ENCODE results near the gene IL17RA.
"Not testable (repeated sequence)": the region's sequence is repeated elsewhere in the genome, so short reads cannot be mapped to it uniquely, and the experiment has no call there.

Gene IL17RA, protein sequence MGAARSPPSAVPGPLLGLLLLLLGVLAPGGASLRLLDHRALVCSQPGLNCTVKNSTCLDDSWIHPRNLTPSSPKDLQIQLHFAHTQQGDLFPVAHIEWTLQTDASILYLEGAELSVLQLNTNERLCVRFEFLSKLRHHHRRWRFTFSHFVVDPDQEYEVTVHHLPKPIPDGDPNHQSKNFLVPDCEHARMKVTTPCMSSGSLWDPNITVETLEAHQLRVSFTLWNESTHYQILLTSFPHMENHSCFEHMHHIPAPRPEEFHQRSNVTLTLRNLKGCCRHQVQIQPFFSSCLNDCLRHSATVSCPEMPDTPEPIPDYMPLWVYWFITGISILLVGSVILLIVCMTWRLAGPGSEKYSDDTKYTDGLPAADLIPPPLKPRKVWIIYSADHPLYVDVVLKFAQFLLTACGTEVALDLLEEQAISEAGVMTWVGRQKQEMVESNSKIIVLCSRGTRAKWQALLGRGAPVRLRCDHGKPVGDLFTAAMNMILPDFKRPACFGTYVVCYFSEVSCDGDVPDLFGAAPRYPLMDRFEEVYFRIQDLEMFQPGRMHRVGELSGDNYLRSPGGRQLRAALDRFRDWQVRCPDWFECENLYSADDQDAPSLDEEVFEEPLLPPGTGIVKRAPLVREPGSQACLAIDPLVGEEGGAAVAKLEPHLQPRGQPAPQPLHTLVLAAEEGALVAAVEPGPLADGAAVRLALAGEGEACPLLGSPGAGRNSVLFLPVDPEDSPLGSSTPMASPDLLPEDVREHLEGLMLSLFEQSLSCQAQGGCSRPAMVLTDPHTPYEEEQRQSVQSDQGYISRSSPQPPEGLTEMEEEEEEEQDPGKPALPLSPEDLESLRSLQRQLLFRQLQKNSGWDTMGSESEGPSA

DNA sequence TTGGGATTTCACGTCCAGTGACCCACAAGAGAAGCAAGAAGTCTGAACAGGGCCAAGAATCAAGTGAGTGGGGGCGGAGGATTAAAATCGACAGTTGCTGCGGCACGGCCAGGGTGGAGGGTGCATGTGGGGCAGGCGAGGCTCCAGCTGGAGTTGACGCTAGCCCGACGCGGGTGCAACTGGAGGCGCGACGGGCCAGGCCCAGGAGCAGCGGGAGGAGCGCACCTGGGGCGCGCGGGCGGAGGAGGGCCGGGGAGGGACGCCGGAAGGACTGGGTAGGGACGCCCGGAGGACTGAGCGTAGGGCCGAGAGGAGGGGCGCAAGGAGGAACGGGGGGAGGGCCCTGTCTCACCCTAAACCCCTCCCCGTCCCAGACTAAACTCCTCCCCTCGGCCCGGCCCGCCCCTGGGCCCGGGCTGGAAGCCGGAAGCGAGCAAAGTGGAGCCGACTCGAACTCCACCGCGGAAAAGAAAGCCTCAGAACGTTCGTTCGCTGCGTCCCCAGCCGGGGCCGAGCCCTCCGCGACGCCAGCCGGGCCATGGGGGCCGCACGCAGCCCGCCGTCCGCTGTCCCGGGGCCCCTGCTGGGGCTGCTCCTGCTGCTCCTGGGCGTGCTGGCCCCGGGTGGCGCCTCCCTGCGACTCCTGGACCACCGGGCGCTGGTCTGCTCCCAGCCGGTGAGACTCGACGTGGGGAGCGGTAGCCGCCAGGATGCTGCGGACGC lies at the start of gene IL17RA:
TSS of gene IL17RA (plus strand) at position 447 of the 723 bp plus-strand sequence. CDS start at position 539, 92 bp downstream.
- Histone ChIP-seq H3K4me1 (ENCODE audit: control insufficient read depth in 1 of 2, insufficient read depth in 1 of 2, low read depth in 1 of 2, low read length in 1 of 2) (peaks cover 30 to 45% of the 10 kb centered on the region in 2 experiments), H3K36me3 (peaks cover 19% of the 10 kb centered on the region), H3K9me3 (no peaks in the 10 kb centered on the region), H3K27me3 (no peaks in the 10 kb centered on the region), H3K27ac (peak within 1 kb of the TSS; percentile 98), H3K4me3 (ENCODE audit: low read depth in 1 of 2, low read length in 1 of 2) (peak within 1 kb of the TSS; percentile 93 to 99)
- peak; percentile 56 for TF ChIP-seq CTCF (IDR thresholded peaks at IDR 0.05)

DNA sequence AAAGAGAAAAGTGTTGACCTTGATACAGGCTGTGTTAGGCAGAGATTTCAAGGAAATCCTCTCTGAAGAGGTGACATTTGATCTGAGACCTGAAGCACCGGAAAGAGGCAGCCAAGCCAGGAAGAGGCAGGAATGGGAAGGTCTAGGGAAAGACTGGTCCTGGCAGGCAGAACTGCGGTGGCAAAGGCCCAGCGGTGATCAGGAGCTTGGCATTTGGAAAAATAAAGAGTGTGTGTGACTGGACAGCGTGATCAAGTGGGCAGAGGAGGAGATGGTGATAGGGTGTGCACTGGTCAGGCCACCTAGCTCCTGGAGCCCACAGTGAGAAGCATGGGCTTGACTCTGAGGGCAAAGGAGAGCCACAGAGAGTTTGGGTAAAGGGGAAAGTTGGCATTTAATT lies 49.6 kb upstream of the IL17RA start:
- H3K4me1 ChIP-seq (ENCODE audit: control insufficient read depth in 1 of 2, insufficient read depth in 1 of 2, low read depth in 1 of 2, low read length in 1 of 2), result no peaks in the 10 kb centered on the region
- TF ChIP-seq CTCF (IDR thresholded peaks at IDR 0.05), result no peak
- H3K9me3 ChIP-seq, result no peaks in the 10 kb centered on the region
- H3K36me3 ChIP-seq, result no peaks in the 10 kb centered on the region
- peaks cover 55% of the 10 kb centered on the region for H3K27me3 ChIP-seq
- H3K27ac ChIP-seq, result no peak overlapping the region
- no peak overlapping the region for H3K4me3 ChIP-seq (ENCODE audit: low read depth in 1 of 2, low read length in 1 of 2)

GRCh38 chr22:17035976-17036841 lies 48.6 kb upstream of the IL17RA start:
- peaks cover 55% of the 10 kb centered on the region for H3K27me3 ChIP-seq
- H3K36me3 ChIP-seq; H3K4me1 ChIP-seq (ENCODE audit: control insufficient read depth in 1 of 2, insufficient read depth in 1 of 2, low read depth in 1 of 2, low read length in 1 of 2); H3K9me3 ChIP-seq; H3K27ac ChIP-seq; H3K4me3 ChIP-seq (ENCODE audit: low read depth in 1 of 2, low read length in 1 of 2): not testable (repeated sequence)

DNA sequence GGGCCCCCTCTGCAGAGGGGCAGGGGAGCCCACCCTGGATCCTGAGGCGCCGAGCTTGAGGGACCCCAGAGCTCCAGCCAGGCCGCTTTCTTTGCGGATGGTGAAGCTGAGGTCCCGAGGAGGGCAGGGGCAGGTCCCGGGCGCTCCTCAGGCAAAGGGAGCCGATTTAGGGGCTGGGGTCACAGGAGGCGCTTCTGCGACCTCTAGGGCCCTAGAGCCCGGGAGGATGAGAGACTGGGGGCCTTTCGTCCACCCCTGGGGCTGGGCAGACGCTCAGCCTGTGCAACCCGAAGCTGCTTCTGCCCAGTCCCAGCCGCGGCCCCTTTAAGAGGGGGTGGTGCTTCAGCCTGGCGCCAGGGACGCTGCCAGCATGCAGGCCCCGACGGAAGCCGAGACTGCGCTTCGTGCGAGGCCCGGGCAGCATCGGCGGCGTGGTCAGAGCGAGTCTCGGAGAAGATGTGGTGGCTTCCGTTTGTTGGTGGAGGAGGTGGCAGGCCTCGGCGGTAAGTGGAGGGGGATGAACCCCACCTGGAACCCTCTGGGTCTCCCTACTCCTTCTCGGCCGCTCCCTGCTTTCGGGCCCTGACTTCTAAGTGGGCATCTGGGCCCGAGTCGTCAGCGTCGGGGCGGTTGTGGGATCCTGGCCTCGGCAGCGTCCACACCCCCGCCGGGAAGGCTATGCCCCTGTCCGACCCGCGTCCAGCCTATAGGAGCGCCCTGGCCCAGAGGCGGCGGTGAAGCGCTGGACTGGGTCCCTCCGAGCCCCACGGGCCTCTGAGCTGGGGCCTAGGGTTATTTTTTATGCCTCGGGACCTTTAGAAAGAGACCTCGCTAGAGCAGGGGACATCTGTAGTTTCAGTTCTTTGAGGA lies 47.7 kb upstream of the IL17RA start:
- H3K27ac ChIP-seq; H3K36me3 ChIP-seq; H3K4me1 ChIP-seq (ENCODE audit: control insufficient read depth in 1 of 2, insufficient read depth in 1 of 2, low read depth in 1 of 2, low read length in 1 of 2); H3K4me3 ChIP-seq (ENCODE audit: low read depth in 1 of 2, low read length in 1 of 2); H3K9me3 ChIP-seq: not testable (repeated sequence)
- peaks cover 55% of the 10 kb centered on the region for H3K27me3 ChIP-seq

- Histone ChIP-seq H3K27me3 (peaks cover 13% of the 10 kb centered on the region), H3K9me3 (no peaks in the 10 kb centered on the region), H3K4me3 (ENCODE audit: low read depth in 1 of 2, low read length in 1 of 2) (no peak overlapping the region), H3K27ac (no peak overlapping the region), H3K36me3 (no peaks in the 10 kb centered on the region), H3K4me1 (ENCODE audit: control insufficient read depth in 1 of 2, insufficient read depth in 1 of 2, low read depth in 1 of 2, low read length in 1 of 2) (peaks cover 29 to 30% of the 10 kb centered on the region in 2 experiments)
- TF ChIP-seq CTCF (IDR thresholded peaks at IDR 0.05), result no peak
Observed at GRCh38 chr22:17043521-17043920, 41.3 kb upstream of the IL17RA start.

All from neutrophil (primary cell).